Stimulated activated CD4-positive, alpha-beta T cell treated with anti-CD3 and anti-CD28 coated beads, Interleukin-15, amount 100 ng/mL, for 1 hour (primary cell): Measurements from ENCODE around the gene DLG4.
"Not testable (repeated sequence)": the region's sequence is repeated elsewhere in the genome, so short reads cannot be mapped to it uniquely, and the experiment has no call there.

Source experiments
- DNase-seq, 2 donors: peaks; one replicate each; pipeline ENCODE4 v3.0.0-alpha.2; 2020; ENCODE audit warnings: low read depth in 1 of 2, low spot score in 1 of 2

DLG4 gene

GRCh38 chr17:7168841-7169564 lies 50.6 kb downstream of the DLG4 start:
- not testable (repeated sequence) for DNase-seq

- no peak for DNase-seq
Measured at GRCh38 chr17:7167832-7168231, 51.8 kb downstream of the DLG4 start.

- no peak for DNase-seq
Measured at GRCh38 chr17:7166873-7167272, 52.8 kb downstream of the DLG4 start.

GRCh38 chr17:7159571-7159970 lies 60.1 kb downstream of the DLG4 start:
- not testable (repeated sequence) for DNase-seq

GRCh38 chr17:7158424-7158823 lies 61.2 kb downstream of the DLG4 start:
- DNase-seq = not testable (repeated sequence)

- no peak for DNase-seq
Measured at GRCh38 chr17:7156342-7156940, 63.2 kb downstream of the DLG4 start.

GRCh38 chr17:7147772-7148171 lies 71.9 kb downstream of the DLG4 start:
- DNase-seq = no peak

GRCh38 chr17:7146115-7146514 lies 73.5 kb downstream of the DLG4 start:
- no peak for DNase-seq

GRCh38 chr17:7144213-7144612 lies 75.4 kb downstream of the DLG4 start:
- no peak for DNase-seq

- no peak for DNase-seq
Measured at GRCh38 chr17:7141824-7142223, 77.8 kb downstream of the DLG4 start.

- DNase-seq = no peak
Measured at GRCh38 chr17:7139400-7139799, 80.2 kb downstream of the DLG4 start.

GRCh38 chr17:7138800-7139381 lies 80.7 kb downstream of the DLG4 start:
- DNase-seq = no peak

GRCh38 chr17:7137171-7137943 lies 82.3 kb downstream of the DLG4 start:
- no peak for DNase-seq
